Activated CD8-positive, alpha-beta memory T cell treated with anti-CD3 and anti-CD28 coated beads, Interleukin-2, amount 10 ng/mL, durations not matched to agents 7 days and 5 days (primary cell): ENCODE data around the gene ALDH1A2. TPM values are rescaled to one million over a fixed set of nuclear protein-coding genes. Genes with fewer than 3 reads are reported as not detected.

ENCODE experiments used
- ATAC-seq: fragments of 150-1000 bp; cut with Tn5 transposase; one replicate; pipeline ENCODE4 v1.10.0; 2021; ENCODE audit warnings: moderate library complexity
- CTCF ChIA-PET: fragments of 350-600 bp; sonication (Branson Sonifier 250); formaldehyde crosslinking; loops from one replicate; lab custom pipeline; 2021; ENCODE audit warnings: antibody characterized with exemption; lab: Charles Lee
- DNase-seq: peaks from one replicate; pipeline ENCODE4 v3.0.0-alpha.2; 2020
- H3K27ac Mint-ChIP-seq: one replicate; pipeline ENCODE4 v1.8.0; 2021; ENCODE audit warnings: mild to moderate bottlenecking, mixed read lengths
- H3K27me3 Mint-ChIP-seq: one replicate; pipeline ENCODE4 v1.8.0; 2021; ENCODE audit warnings: mixed read lengths
- H3K36me3 Mint-ChIP-seq: one replicate; pipeline ENCODE4 v1.8.0; 2021; ENCODE audit warnings: mild to moderate bottlenecking, mixed read lengths
- H3K4me1 Mint-ChIP-seq: one replicate; pipeline ENCODE4 v1.8.0; 2021; ENCODE audit warnings: mixed read lengths
- H3K4me3 Mint-ChIP-seq: one replicate; pipeline ENCODE4 v1.8.0; 2021; ENCODE audit warnings: mild to moderate bottlenecking, moderate library complexity, mixed read lengths
- H3K9me3 Mint-ChIP-seq: one replicate; pipeline ENCODE4 v1.8.0; 2022; ENCODE audit warnings: low read depth, mixed read lengths
- total RNA-seq, 2 experiments: library from RNA; stranded (reverse); gene quantifications; one replicate each; pipeline ENCODE4 v1.2.3, GENCODE V29; 2021

The ALDH1A2 gene
- total RNA-seq, 2 experiments from 2014 or later, result 0.82 to 1.5 TPM

DNA sequence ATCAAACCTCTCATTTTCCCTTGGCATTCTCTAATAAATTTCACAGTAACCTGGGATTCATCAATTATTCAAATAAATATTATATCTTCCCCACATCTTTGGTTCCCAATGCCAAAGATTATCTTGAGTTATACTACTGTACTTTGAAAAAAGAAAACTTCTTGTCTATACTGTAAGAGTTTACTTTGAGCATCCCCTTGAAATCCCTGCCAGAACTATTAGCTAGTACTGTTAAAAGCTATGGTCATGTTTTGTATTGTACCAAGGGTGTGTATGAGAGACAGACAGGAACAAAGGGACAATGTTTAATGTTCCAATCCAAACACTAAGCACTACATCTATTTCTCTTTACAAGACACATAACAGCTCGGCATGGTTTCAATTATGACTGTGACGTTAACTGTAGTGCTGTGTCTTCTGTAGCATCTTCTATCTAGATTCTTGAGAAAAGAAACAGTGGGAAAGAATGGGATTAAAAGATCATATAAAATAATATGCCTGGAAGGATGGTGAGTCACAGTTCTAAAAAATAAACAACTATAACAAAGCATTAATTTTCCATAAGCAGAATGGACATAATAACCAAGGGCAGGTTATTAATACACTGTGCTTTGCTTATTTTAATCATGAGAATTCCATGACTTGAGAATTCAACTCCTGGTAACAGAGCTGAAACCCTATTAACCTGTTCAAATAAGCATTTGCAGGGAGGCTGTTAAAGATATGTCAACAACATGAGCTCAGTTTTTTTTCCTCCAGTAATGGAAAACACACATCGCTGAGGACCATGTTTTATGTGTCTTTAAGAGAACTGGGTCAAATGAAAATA, 71.1 kb downstream of the ALDH1A2 start:
- H3K27ac Mint-ChIP-seq, result no peak overlapping the region
- H3K27me3 Mint-ChIP-seq, result peaks cover 37% of the 10 kb centered on the region
- no peak for ATAC-seq
- CTCF ChIA-PET, result interaction anchor here (1.0 to 1.2 kb wide), 2 partner anchors 77 to 243 kb away, joined by 3 to 4 read pairs; no protein-coding TSS in a partner anchor
- H3K9me3 Mint-ChIP-seq, result no peaks in the 10 kb centered on the region
- DNase-seq, result no peak
- H3K4me1 Mint-ChIP-seq, result no peaks in the 10 kb centered on the region
- H3K36me3 Mint-ChIP-seq, result no peaks in the 10 kb centered on the region
- no peak overlapping the region for H3K4me3 Mint-ChIP-seq

DNA sequence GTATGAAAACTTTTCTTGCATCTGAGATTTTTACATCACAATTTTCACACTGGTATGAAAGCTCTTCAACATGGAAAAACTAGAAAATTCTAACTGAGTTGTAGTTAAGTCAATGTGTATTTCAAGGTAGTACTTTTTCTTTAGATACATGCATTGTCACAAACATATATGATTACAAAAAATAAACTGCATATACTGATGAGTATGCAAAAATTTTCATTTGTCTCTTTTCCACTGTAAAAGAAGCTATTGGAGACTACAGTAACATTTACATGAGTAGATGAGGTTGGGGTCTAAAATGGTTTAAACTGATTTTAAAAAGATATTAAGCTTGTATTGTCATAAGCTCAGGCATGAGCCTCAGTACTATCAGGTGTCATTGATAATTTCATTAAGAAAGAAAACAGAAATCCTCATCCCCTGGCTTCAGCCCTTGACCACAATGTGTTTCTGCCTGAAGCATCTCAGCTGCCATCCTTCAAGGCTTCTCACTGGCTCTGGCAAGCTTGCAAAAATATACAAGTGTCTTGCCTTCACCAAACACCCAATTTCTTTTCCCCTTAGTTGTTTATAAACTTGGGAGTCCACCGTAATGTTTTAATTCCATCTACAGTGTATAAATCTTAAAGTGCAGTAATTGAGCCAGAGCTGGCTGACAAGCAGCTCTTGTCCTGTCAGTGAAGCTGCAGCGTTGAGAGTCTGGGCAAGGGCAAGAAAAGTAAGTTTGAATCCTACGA, 71.9 kb downstream of the ALDH1A2 start:
- ATAC-seq, result no peak
- CTCF ChIA-PET, result interaction anchor here (1.2 kb wide), 1 partner anchor 77 kb away, joined by 4 read pairs; no protein-coding TSS in a partner anchor
- no peak for DNase-seq
- H3K4me1 Mint-ChIP-seq, result no peaks in the 10 kb centered on the region
- no peaks in the 10 kb centered on the region for H3K9me3 Mint-ChIP-seq
- H3K27ac Mint-ChIP-seq, result no peak overlapping the region
- H3K27me3 Mint-ChIP-seq, result peaks cover 29% of the 10 kb centered on the region
- H3K4me3 Mint-ChIP-seq, result no peak overlapping the region
- no peaks in the 10 kb centered on the region for H3K36me3 Mint-ChIP-seq

DNA sequence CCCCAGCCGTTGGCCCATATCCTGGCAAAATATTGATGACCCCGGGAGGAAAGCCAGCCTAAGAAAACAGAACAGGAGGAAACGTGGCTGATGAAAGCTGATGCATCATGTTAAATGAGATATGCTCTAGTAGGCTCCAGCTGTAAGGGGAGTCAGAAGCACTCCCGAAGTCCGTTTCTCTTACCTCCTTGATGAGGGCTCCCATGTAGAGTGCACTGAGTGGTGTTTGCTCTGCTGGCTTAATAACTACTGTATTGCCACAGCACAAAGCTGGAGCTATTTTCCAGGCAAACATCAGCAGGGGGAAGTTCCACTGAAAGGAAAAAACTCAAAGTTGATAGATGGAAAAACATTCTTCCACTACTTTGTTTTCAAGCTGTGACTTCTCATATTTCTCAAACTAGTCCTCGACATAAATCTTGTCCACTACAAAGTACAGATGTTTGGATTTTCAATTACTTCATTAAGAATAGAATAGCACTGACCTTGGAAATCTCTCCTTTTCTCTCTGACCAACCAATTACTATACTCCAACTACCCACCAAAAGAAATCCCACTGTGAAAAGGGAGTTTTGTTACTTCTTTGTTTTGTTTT, 72.7 kb downstream of the ALDH1A2 start:
- ATAC-seq, result no peak
- Mint-ChIP-seq H3K4me3 (no peak overlapping the region), H3K27me3 (peaks cover 27% of the 10 kb centered on the region), H3K27ac (no peak overlapping the region), H3K4me1 (no peaks in the 10 kb centered on the region), H3K36me3 (no peaks in the 10 kb centered on the region), H3K9me3 (no peaks in the 10 kb centered on the region)
- CTCF ChIA-PET, result no interaction called here
- no peak for DNase-seq

GRCh38 chr15:57973534-57973933, 92.0 kb downstream of the ALDH1A2 start:
- Mint-ChIP-seq H3K9me3 (no peaks in the 10 kb centered on the region), H3K27ac (no peak overlapping the region), H3K4me1 (no peaks in the 10 kb centered on the region), H3K36me3 (no peaks in the 10 kb centered on the region), H3K27me3 (peaks cover 5% of the 10 kb centered on the region), H3K4me3 (no peak overlapping the region)
- DNase-seq, result no peak
- no peak for ATAC-seq
- CTCF ChIA-PET, result no interaction called here

DNA sequence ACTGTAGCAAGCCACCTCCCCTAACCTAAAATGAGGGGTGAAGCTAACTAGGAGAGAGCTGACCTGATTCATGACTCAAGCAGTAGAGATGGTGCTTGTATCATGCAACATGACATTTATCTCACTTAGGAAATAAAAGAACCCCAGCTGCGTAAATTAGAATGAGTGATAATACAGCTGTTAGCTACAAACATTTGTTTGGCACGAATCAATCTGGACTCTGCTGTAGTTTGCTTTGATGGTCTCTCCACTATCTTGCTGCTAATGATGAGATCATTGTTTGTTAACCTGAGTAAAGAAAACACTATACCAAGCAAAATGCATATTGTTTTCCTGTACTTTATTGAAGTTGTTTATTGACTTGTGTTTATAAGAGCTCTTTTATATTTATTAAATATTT, 92.6 kb downstream of the ALDH1A2 start:
- H3K4me1 Mint-ChIP-seq, result no peaks in the 10 kb centered on the region
- ATAC-seq (no peak), DNase-seq (no peak)
- no peaks in the 10 kb centered on the region for H3K9me3 Mint-ChIP-seq
- peaks cover 8% of the 10 kb centered on the region for H3K27me3 Mint-ChIP-seq
- no peak overlapping the region for H3K27ac Mint-ChIP-seq
- no peak overlapping the region for H3K4me3 Mint-ChIP-seq
- CTCF ChIA-PET, result no interaction called here
- no peaks in the 10 kb centered on the region for H3K36me3 Mint-ChIP-seq

- Mint-ChIP-seq H3K4me3 (no peak overlapping the region), H3K36me3 (no peaks in the 10 kb centered on the region), H3K4me1 (no peaks in the 10 kb centered on the region), H3K27ac (no peak overlapping the region), H3K9me3 (no peaks in the 10 kb centered on the region), H3K27me3 (peaks cover 5% of the 10 kb centered on the region)
- CTCF ChIA-PET, result no interaction called here
- ATAC-seq, result no peak
- no peak for DNase-seq
Observed at GRCh38 chr15:57969996-57970395, 95.5 kb downstream of the ALDH1A2 start.

DNA sequence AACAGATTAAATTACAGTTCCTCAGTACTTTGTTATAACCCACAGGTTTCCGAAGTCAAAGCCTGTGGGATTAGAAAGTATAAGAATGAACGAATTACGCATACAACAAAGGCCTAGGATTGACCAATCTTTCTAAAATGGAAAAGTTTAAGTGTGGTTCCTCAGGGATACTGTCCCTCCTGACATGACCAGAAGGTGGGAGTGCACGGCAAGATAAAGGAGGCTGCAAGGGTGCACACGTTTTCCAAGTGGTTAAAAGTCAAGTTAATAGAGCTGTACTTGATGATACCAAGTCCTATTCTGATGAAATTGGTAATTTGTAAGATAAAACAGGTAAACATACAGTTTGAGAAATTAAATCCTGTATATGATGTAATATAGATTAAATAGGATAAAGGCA, 96.2 kb downstream of the ALDH1A2 start:
- no peak for ATAC-seq
- H3K27me3 Mint-ChIP-seq, result peaks cover 5% of the 10 kb centered on the region

GRCh38 chr15:57962887-57963286, 102.6 kb downstream of the ALDH1A2 start:
- no peaks in the 10 kb centered on the region for H3K4me1 Mint-ChIP-seq
- DNase-seq, result no peak
- CTCF ChIA-PET, result interaction anchor here (1.1 kb wide), 1 partner anchor 96 kb away, joined by 3 read pairs; no protein-coding TSS in a partner anchor
- H3K4me3 Mint-ChIP-seq, result no peak overlapping the region
- H3K36me3 Mint-ChIP-seq, result no peaks in the 10 kb centered on the region
- no peak for ATAC-seq
- peaks cover 10% of the 10 kb centered on the region for H3K27me3 Mint-ChIP-seq
- H3K27ac Mint-ChIP-seq, result no peak overlapping the region
- H3K9me3 Mint-ChIP-seq, result no peaks in the 10 kb centered on the region

More for the DNA sequence above, 96.2 kb downstream of the ALDH1A2 start:
- H3K9me3 Mint-ChIP-seq, result no peaks in the 10 kb centered on the region
- no peak overlapping the region for H3K4me3 Mint-ChIP-seq
- DNase-seq, result no peak
- no peaks in the 10 kb centered on the region for H3K4me1 Mint-ChIP-seq
- CTCF ChIA-PET, result no interaction called here
- no peak overlapping the region for H3K27ac Mint-ChIP-seq
- no peaks in the 10 kb centered on the region for H3K36me3 Mint-ChIP-seq

- no peaks in the 10 kb centered on the region for H3K36me3 Mint-ChIP-seq
- DNase-seq, result no peak
- no peak overlapping the region for H3K27ac Mint-ChIP-seq
- ATAC-seq, result no peak
- H3K27me3 Mint-ChIP-seq, result peaks cover 10% of the 10 kb centered on the region
- no peaks in the 10 kb centered on the region for H3K9me3 Mint-ChIP-seq
- CTCF ChIA-PET, result no interaction called here
- H3K4me1 Mint-ChIP-seq, result no peaks in the 10 kb centered on the region
- no peak overlapping the region for H3K4me3 Mint-ChIP-seq
Observed at GRCh38 chr15:57961919-57962318, 103.6 kb downstream of the ALDH1A2 start.

DNA sequence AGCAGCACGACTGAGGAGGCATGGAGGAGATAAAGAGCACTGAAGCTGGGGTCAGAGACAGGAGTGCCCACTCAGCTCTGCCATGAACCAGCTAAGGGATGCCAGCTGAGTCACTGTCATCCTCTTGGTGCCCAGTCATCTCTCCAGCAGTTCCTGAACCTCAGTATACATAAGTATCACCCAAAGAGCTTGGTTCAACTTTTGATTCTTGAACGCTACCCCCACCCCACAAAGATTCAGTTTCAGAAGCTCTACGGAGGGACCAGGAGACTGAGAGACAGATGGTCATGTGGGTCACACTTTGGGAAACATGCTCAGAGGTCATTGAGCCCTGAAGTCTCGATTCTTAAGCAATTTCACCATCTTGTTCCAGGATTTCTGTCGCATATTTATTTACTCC, 108.4 kb downstream of the ALDH1A2 start:
- Mint-ChIP-seq H3K4me1 (no peaks in the 10 kb centered on the region), H3K27ac (no peak overlapping the region), H3K9me3 (no peaks in the 10 kb centered on the region), H3K4me3 (no peak overlapping the region), H3K27me3 (peaks cover 11% of the 10 kb centered on the region), H3K36me3 (no peaks in the 10 kb centered on the region)
- DNase-seq (no peak), ATAC-seq (no peak)
- CTCF ChIA-PET, result no interaction called here

- Mint-ChIP-seq H3K36me3 (no peaks in the 10 kb centered on the region), H3K27me3 (peaks cover 12% of the 10 kb centered on the region), H3K9me3 (no peaks in the 10 kb centered on the region), H3K27ac (no peak overlapping the region), H3K4me3 (no peak overlapping the region), H3K4me1 (no peaks in the 10 kb centered on the region)
- DNase-seq, result no peak
- CTCF ChIA-PET, result no interaction called here
- ATAC-seq, result no peak
Observed at GRCh38 chr15:57953874-57954273, 111.6 kb downstream of the ALDH1A2 start.

- DNase-seq (no peak), ATAC-seq (no peak)
- Mint-ChIP-seq H3K27me3 (peaks cover 11% of the 10 kb centered on the region), H3K4me3 (no peak overlapping the region), H3K9me3 (no peaks in the 10 kb centered on the region), H3K4me1 (no peaks in the 10 kb centered on the region), H3K27ac (no peak overlapping the region), H3K36me3 (no peaks in the 10 kb centered on the region)
- CTCF ChIA-PET, result no interaction called here
Observed at GRCh38 chr15:57951328-57951932, 114.1 kb downstream of the ALDH1A2 start.

GRCh38 chr15:57950381-57950946, 115.0 kb downstream of the ALDH1A2 start:
- no peak overlapping the region for H3K27ac Mint-ChIP-seq
- CTCF ChIA-PET, result no interaction called here
- no peak for ATAC-seq
- no peaks in the 10 kb centered on the region for H3K9me3 Mint-ChIP-seq
- no peak for DNase-seq
- H3K36me3 Mint-ChIP-seq, result no peaks in the 10 kb centered on the region
- peaks cover 13% of the 10 kb centered on the region for H3K27me3 Mint-ChIP-seq
- H3K4me1 Mint-ChIP-seq, result no peaks in the 10 kb centered on the region
- no peak overlapping the region for H3K4me3 Mint-ChIP-seq
